Measurements from ENCODE around the gene VSTM2L. TPM values are rescaled to one million over a fixed set of nuclear protein-coding genes. Genes with fewer than 3 reads are reported as not detected.

The VSTM2L gene
- polyA plus RNA-seq, 2 of the 4 experiments (the other 2 are of a cell fraction), result 2.0 to 5.8 TPM

GRCh38 chr20:37972256-37973058 lies 69.5 kb downstream of the VSTM2L start:
- no peak for DNase-seq (ENCODE audit: low read depth in 1 of 2, low spot score in 1 of 2)
- CTCF ChIA-PET, result interaction anchor here (0.7 to 1.0 kb wide), 2 partner anchors 14 to 70 kb away, joined by 3 read pairs; partner anchors contain the start of gene VSTM2L
- POLR2A ChIA-PET, result no interaction called here
- H3K4me3 ChIP-seq, result no peak overlapping the region
- H3K4me2 ChIP-seq, result no peak overlapping the region
- 0 out of 3 replicates have a peak, but pooled peaks cover 5% of the 10 kb centered on the region for H3K4me1 ChIP-seq
- no peak overlapping the region for H3K27ac ChIP-seq
- ATAC-seq, result no peak
- peaks cover 7% of the 10 kb centered on the region; the same call in 2 of the 3 replicates for H3K9me3 ChIP-seq
- FAIRE-seq, result no peak
- WGBS (ENCODE audit: missing lambda C conversion rate), result 87% methylated on average over 7 of the region's 7 CpGs
- TF ChIP-seq ZFP36 (IDR thresholded peaks at IDR 0.05; ENCODE audit: borderline replicate concordance, partially characterized antibody) (no peak), SREBF2 (IDR thresholded peaks at IDR 0.05) (no peak), KDM1A (IDR thresholded peaks at IDR 0.05; ENCODE audit: low read depth) (no peak), TFCP2L1 (CRISPR knock-in tag; IDR thresholded peaks at IDR 0.05) (no peak), PHF8 (IDR thresholded peaks at IDR 0.05; ENCODE audit: borderline replicate concordance, low read depth) (no peak), ATOH8 (CRISPR knock-in tag; IDR thresholded peaks at IDR 0.05; ENCODE audit: low read depth) (no peak), MAFK (IDR thresholded peaks at IDR 0.05; ENCODE audit: partially characterized antibody) (no peak), FOXS1 (CRISPR knock-in tag; IDR thresholded peaks at IDR 0.05) (no peak)

GRCh38 chr20:37973059-37973910 lies 70.4 kb downstream of the VSTM2L start:
- 0 out of 3 replicates have a peak, but pooled peaks cover 5% of the 10 kb centered on the region for H3K4me1 ChIP-seq
- peaks cover 4% of the 10 kb centered on the region; the same call in 2 of the 3 replicates for H3K9me3 ChIP-seq
- H3K4me2 ChIP-seq, result no peak overlapping the region
- ChIA-PET CTCF (interaction anchor here (0.7 to 1.0 kb wide), 2 partner anchors 14 to 71 kb away, joined by 3 read pairs; partner anchors contain the start of gene VSTM2L), POLR2A (no interaction called here)
- DNase-seq (ENCODE audit: low read depth in 1 of 2, low spot score in 1 of 2) (no peak), FAIRE-seq (no peak), ATAC-seq (no peak)
- TF ChIP-seq E2F6 (IDR thresholded peaks at IDR 0.05; ENCODE audit: borderline replicate concordance, low read depth) (no peak), CBX2 (IDR thresholded peaks at IDR 0.05; ENCODE audit: borderline replicate concordance, low read depth) (no peak)
- no peak overlapping the region for H3K27ac ChIP-seq
- no peak overlapping the region for H3K4me3 ChIP-seq
- 75% methylated on average over 12 of the region's 12 CpGs for whole genome bisulfite sequencing (ENCODE audit: missing lambda C conversion rate)

GRCh38 chr20:37976887-37977286 lies 74.0 kb downstream of the VSTM2L start:
- CTCF ChIA-PET, result interaction anchor here (0.6 kb wide), 1 partner anchor 15 kb away, joined by 3 read pairs; no protein-coding TSS in a partner anchor
- WGBS (ENCODE audit: missing lambda C conversion rate), result 85% methylated on average over 10 of the region's 10 CpGs
- ATAC-seq (no peak), DNase-seq (ENCODE audit: low read depth in 1 of 2, low spot score in 1 of 2) (no peak), FAIRE-seq (no peak)
- H3K27ac ChIP-seq, result no peak overlapping the region
- TF ChIP-seq ZFP36 (IDR thresholded peaks at IDR 0.05; ENCODE audit: borderline replicate concordance, partially characterized antibody), result no peak
- TF ChIP-seq POLR2AphosphoS2 (conservative IDR thresholded peaks at IDR 0.05; ENCODE audit: low read length), result no peak
- no peak for TF ChIP-seq USF2 (IDR thresholded peaks at IDR 0.05)
- no peak for TF ChIP-seq NR3C1 (IDR thresholded peaks at IDR 0.05)
- no peak for TF ChIP-seq SREBF2 (IDR thresholded peaks at IDR 0.05)
- no peak for TF ChIP-seq BHLHE40 (IDR thresholded peaks at IDR 0.05; ENCODE audit: low read depth, low read length)
- no peak for TF ChIP-seq HES2 (IDR thresholded peaks at IDR 0.05)
- no peak for TF ChIP-seq NPAS2 (CRISPR knock-in tag; IDR thresholded peaks at IDR 0.05; ENCODE audit: borderline replicate concordance)
- no peak for TF ChIP-seq RFX5 (IDR thresholded peaks at IDR 0.05)
- TF ChIP-seq PHF8 (IDR thresholded peaks at IDR 0.05; ENCODE audit: borderline replicate concordance, low read depth), result no peak
- no peak for TF ChIP-seq ESRRA (IDR thresholded peaks at IDR 0.05; ENCODE audit: borderline replicate concordance, low read length)
- TF ChIP-seq EHF (CRISPR knock-in tag; IDR thresholded peaks at IDR 0.05), result no peak
- no peak overlapping the region for H3K4me3 ChIP-seq
- no peak overlapping the region for H3K4me2 ChIP-seq
- no peaks in the 10 kb centered on the region for H3K4me1 ChIP-seq
- H3K9me3 ChIP-seq, result no peaks in the 10 kb centered on the region
- POLR2A ChIA-PET, result no interaction called here
